Rectal smooth muscle tissue (tissue), 1 donor: ENCODE data around the gene GRIK3.

Source experiments
- H3K27ac ChIP-seq: one replicate; pipeline ENCODE4 v1.7.0; 2013; ENCODE audit warnings: low read depth, low read length, inconsistent platforms
- H3K27me3 ChIP-seq: one replicate; pipeline ENCODE4 v1.7.0; 2013; ENCODE audit warnings: low read length; ENCODE audit not compliant: control insufficient read depth, insufficient read depth
- H3K36me3 ChIP-seq: one replicate; pipeline ENCODE4 v1.7.0; 2013; ENCODE audit warnings: low read length; ENCODE audit not compliant: control insufficient read depth, insufficient read depth
- H3K4me1 ChIP-seq: one replicate; pipeline ENCODE4 v1.7.0; 2013; ENCODE audit warnings: low read length; ENCODE audit not compliant: control insufficient read depth, insufficient read depth
- H3K4me3 ChIP-seq: one replicate; pipeline ENCODE4 v1.7.0; 2013; ENCODE audit warnings: low read length
- H3K9ac ChIP-seq: one replicate; pipeline ENCODE4 v1.7.0; 2013; ENCODE audit warnings: low read length

The GRIK3 gene

GRCh38 chr1:36839485-36839884 is 194.8 kb downstream of the GRIK3 start:
- Histone ChIP-seq H3K27me3 (no peaks in the 10 kb centered on the region), H3K27ac (no peak overlapping the region), H3K4me1 (no peaks in the 10 kb centered on the region), H3K9ac (no peak overlapping the region), H3K36me3 (no peaks in the 10 kb centered on the region), H3K4me3 (no peak overlapping the region)

DNA sequence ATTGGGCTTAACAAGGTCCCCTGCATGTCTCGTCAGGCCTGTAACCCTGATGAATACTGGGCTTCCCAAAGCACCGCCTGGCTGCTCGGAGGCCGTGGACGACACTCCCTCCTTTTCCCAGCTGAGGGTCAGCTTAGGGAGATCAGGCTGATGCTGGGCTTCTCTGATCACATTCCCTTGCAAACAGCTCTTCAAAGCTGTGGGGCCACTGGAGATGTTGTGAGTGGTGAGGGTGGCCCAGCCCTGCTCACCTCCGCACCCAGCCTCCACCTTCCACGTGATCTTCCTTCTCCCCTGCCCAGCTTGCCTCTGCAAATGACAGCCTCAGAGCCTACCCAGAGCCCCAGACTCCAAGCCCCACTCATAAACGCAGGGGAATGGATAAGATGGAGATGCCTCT is 195.4 kb downstream of the GRIK3 start:
- Histone ChIP-seq H3K27ac (no peak overlapping the region), H3K27me3 (no peaks in the 10 kb centered on the region), H3K9ac (no peak overlapping the region), H3K4me1 (no peaks in the 10 kb centered on the region), H3K36me3 (no peaks in the 10 kb centered on the region), H3K4me3 (no peak overlapping the region)

- Histone ChIP-seq H3K36me3 (no peaks in the 10 kb centered on the region), H3K27ac (no peak overlapping the region), H3K4me1 (no peaks in the 10 kb centered on the region), H3K27me3 (peaks cover 2% of the 10 kb centered on the region), H3K4me3 (no peak overlapping the region), H3K9ac (no peak overlapping the region)
Measured at GRCh38 chr1:36836916-36837315, 197.4 kb downstream of the GRIK3 start.

GRCh38 chr1:36836196-36836883 is 198.0 kb downstream of the GRIK3 start:
- H3K9ac ChIP-seq, result no peak overlapping the region
- peaks cover 2% of the 10 kb centered on the region for H3K27me3 ChIP-seq
- no peaks in the 10 kb centered on the region for H3K36me3 ChIP-seq
- H3K4me3 ChIP-seq, result no peak overlapping the region
- no peak overlapping the region for H3K27ac ChIP-seq
- H3K4me1 ChIP-seq, result no peaks in the 10 kb centered on the region

- Histone ChIP-seq H3K4me3 (no peak overlapping the region), H3K4me1 (no peaks in the 10 kb centered on the region), H3K27me3 (peaks cover 2% of the 10 kb centered on the region), H3K36me3 (no peaks in the 10 kb centered on the region), H3K9ac (no peak overlapping the region), H3K27ac (no peak overlapping the region)
Measured at GRCh38 chr1:36835696-36836095, 198.6 kb downstream of the GRIK3 start.

GRCh38 chr1:36835017-36835695 is 199.2 kb downstream of the GRIK3 start:
- no peaks in the 10 kb centered on the region for H3K36me3 ChIP-seq
- no peak overlapping the region for H3K9ac ChIP-seq
- no peak overlapping the region for H3K27ac ChIP-seq
- H3K4me1 ChIP-seq, result no peaks in the 10 kb centered on the region
- H3K4me3 ChIP-seq, result no peak overlapping the region
- peaks cover 2% of the 10 kb centered on the region for H3K27me3 ChIP-seq

DNA sequence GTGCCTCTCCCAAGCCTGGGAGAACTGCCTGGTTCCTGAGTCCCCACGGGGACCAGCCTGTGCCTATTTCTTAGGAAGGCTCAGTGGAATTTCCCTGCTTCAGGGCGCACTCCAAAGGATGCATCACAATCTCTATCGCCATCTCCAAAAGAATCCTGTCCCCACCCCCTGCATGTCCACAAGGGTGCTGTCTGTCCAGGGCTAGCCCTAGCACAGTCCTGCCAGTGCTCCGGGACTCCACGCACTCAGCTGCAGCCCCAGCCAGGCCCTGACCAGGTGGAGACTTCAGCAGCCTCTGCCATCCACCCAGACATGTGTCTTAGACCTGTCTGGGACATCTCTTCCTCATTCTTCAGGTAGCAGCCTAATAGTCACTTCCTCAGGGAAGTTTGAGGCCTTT is 199.7 kb downstream of the GRIK3 start:
- Histone ChIP-seq H3K27me3 (peaks cover 2% of the 10 kb centered on the region), H3K27ac (no peak overlapping the region), H3K4me3 (no peak overlapping the region), H3K9ac (no peak overlapping the region), H3K4me1 (no peaks in the 10 kb centered on the region), H3K36me3 (no peaks in the 10 kb centered on the region)

- no peaks in the 10 kb centered on the region for H3K4me1 ChIP-seq
- no peak overlapping the region for H3K9ac ChIP-seq
- no peak overlapping the region for H3K27ac ChIP-seq
- H3K36me3 ChIP-seq, result no peaks in the 10 kb centered on the region
- H3K4me3 ChIP-seq, result no peak overlapping the region
- peaks cover 2% of the 10 kb centered on the region for H3K27me3 ChIP-seq
Measured at GRCh38 chr1:36831186-36831810, 203.0 kb downstream of the GRIK3 start.

DNA sequence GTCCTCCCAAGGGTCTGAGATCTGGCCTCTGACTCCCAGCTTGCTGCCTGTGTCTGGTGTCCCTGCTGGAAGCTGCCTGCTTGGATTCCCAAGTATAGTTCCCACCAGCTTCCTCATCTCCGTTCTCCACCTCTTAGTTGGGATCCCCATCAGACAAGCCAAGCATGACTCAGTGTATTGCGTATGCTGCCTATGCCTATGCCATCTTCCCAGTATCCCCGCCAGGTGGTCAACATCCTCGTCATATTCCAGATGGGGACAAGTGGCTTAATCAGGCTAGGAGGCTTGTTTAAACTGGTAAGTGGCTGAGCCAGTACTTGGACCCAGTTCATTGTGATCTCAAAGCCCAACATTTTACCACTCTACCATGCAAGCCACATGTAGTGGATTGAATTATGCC is 204.4 kb downstream of the GRIK3 start:
- no peaks in the 10 kb centered on the region for H3K4me1 ChIP-seq
- H3K27ac ChIP-seq, result no peak overlapping the region
- H3K9ac ChIP-seq, result no peak overlapping the region
- H3K27me3 ChIP-seq, result peaks cover 6% of the 10 kb centered on the region
- H3K36me3 ChIP-seq, result no peaks in the 10 kb centered on the region
- H3K4me3 ChIP-seq, result no peak overlapping the region

- Histone ChIP-seq H3K27ac (no peak overlapping the region), H3K9ac (no peak overlapping the region), H3K36me3 (no peaks in the 10 kb centered on the region), H3K27me3 (peaks cover 6% of the 10 kb centered on the region), H3K4me1 (no peaks in the 10 kb centered on the region), H3K4me3 (no peak overlapping the region)
Measured at GRCh38 chr1:36829066-36829465, 205.2 kb downstream of the GRIK3 start.

DNA sequence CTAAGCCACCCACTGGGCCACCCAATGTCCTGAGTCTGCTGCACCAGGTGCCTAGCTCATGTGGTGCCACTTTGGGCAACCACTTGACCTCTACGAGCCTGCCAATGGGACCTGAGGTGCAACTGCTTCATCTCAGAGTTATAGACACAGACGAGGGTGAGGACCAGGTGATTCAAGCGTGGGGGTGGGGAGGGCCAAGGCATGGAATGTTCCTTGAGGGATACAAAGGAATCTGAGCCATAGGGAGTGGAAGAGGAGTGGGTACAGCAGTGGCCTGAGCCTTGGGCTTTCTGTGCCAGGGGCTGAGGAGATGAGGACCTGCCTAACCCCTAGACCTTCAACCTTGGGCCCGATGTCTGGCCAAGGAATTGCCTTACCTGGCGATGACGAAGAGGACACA is 209.1 kb downstream of the GRIK3 start:
- Histone ChIP-seq H3K27ac (no peak overlapping the region), H3K27me3 (peaks cover 4% of the 10 kb centered on the region), H3K4me3 (no peak overlapping the region), H3K36me3 (no peaks in the 10 kb centered on the region), H3K9ac (no peak overlapping the region), H3K4me1 (no peaks in the 10 kb centered on the region)

DNA sequence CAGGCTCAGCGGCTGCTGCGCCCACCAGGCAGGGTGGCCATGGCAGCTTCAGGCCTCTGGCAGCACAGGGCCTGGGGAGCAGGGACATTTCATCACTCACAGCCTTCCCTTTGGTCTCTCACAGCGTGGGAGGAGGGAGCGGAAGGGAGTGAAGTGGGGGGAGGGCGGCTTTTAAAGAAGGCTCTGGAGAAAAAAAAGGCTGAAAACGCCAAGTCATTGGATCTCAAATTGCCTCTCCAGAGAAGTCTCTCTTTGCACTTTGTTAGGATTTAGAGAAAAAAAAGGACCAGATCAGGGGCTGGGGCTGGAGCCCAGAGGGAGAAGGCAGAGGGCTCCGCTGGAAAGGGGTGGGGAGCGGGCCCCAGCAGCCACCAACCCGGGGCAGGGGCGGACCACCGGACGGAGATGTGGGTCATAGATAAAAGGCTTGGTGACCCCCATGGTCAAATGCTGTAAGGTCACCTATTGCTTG is 209.9 kb downstream of the GRIK3 start:
- H3K27ac ChIP-seq, result no peak overlapping the region
- no peaks in the 10 kb centered on the region for H3K4me1 ChIP-seq
- H3K27me3 ChIP-seq, result peaks cover 4% of the 10 kb centered on the region
- H3K36me3 ChIP-seq, result no peaks in the 10 kb centered on the region
- H3K4me3 ChIP-seq, result no peak overlapping the region
- H3K9ac ChIP-seq, result no peak overlapping the region
